Tibial nerve (tissue), 4 donors: Measurements from ENCODE around the gene HTT. TPM values are rescaled to one million over a fixed set of nuclear protein-coding genes. Genes with fewer than 3 reads are reported as not detected.

ENCODE experiments used
- DNase-seq, 2 donors: peaks; one replicate each; pipeline ENCODE4 v3.0.0-alpha.2; 2019; ENCODE audit warnings: low spot score in 2 of 2
- H3K27ac ChIP-seq, 4 donors: fragments of 200-600 bp; sonication (generic) in 3 of 4; one replicate each; pipeline ENCODE4 v1.5.1; 2017 to 2019; ENCODE audit warnings: mild to moderate bottlenecking in 1 of 4
- H3K27me3 ChIP-seq, 2 donors: fragments of 200-600 bp; sonication (generic) in 1 of 2; one replicate each; pipeline versions ENCODE4 v1.5.1 to v1.6.0; 2017 to 2019
- H3K36me3 ChIP-seq, 3 donors: fragments of 200-600 bp; sonication (generic); one replicate each; pipeline ENCODE4 v1.5.1; 2018 to 2019
- H3K4me1 ChIP-seq, 4 donors: fragments of 200-600 bp; sonication (generic) in 3 of 4; one replicate each; pipeline ENCODE4 v1.5.1; 2017 to 2019
- H3K4me3 ChIP-seq, 4 donors: fragments of 200-600 bp; sonication (generic) in 3 of 4; one replicate each; pipeline ENCODE4 v1.5.1; 2017 to 2019; ENCODE audit warnings: mild to moderate bottlenecking in 1 of 4, moderate library complexity in 1 of 4
- H3K9me3 ChIP-seq, 4 donors: fragments of 200-600 bp; sonication (generic) in 3 of 4; one replicate each; pipeline ENCODE4 v1.5.1; 2017 to 2019
- EP300 ChIP-seq, 2 donors: sonication (generic); formaldehyde crosslinking; IDR thresholded peaks; one replicate each; pipeline ENCODE4 v1.6.1; 2017; ENCODE audit warnings: antibody characterized with exemption in 2 of 2, mild to moderate bottlenecking in 1 of 2
- POLR2A ChIP-seq, 2 donors: fragments of 450-650 bp; IDR thresholded peaks; one replicate each; pipeline ENCODE4 v1.6.1; 2017; ENCODE audit warnings: antibody characterized with exemption in 2 of 2, mild to moderate bottlenecking in 2 of 2, moderate library complexity in 2 of 2
- WGBS, 2 donors: methylation state at CpG; one replicate each; pipeline ENCODE4 v1.1.5; 2018; 5-methylcytosine and 5-hydroxymethylcytosine counted together
- total RNA-seq, 4 donors: library from RNA; depleted of rRNA; stranded (reverse); fragments of >200 nt; gene quantifications; one replicate each; pipeline ENCODE4 v1.1.0, GENCODE V29; 2016
- TF ChIP-seq, protein P1 (sequence below), 5 experiments: fragments of 200-600 bp in 3 of 5; fragments of 450-650 bp in 2 of 5; sonication (generic) in 3 of 5; IDR thresholded peaks; one replicate each; pipeline ENCODE4 v1.5.1; 2016 to 2019; ENCODE audit warnings: antibody characterized with exemption in 5 of 5, mild to moderate bottlenecking in 3 of 5, moderate library complexity in 2 of 5

HTT gene
- total RNA-seq, 4 donors from 2014 or later: 62.2 to 93.6 (median 81.2) TPM

DNA sequence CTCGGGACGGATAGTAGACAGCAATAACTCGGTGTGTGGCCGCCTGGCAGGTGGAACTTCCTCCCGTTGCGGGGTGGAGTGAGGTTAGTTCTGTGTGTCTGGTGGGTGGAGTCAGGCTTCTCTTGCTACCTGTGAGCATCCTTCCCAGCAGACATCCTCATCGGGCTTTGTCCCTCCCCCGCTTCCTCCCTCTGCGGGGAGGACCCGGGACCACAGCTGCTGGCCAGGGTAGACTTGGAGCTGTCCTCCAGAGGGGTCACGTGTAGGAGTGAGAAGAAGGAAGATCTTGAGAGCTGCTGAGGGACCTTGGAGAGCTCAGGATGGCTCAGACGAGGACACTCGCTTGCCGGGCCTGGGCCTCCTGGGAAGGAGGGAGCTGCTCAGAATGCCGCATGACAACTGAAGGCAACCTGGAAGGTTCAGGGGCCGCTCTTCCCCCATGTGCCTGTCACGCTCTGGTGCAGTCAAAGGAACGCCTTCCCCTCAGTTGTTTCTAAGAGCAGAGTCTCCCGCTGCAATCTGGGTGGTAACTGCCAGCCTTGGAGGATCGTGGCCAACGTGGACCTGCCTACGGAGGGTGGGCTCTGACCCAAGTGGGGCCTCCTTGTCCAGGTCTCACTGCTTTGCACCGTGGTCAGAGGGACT lies 168.8 kb downstream of the HTT start:
- TF ChIP-seq EP300 (IDR thresholded peaks at IDR 0.05): no peak
- TF ChIP-seq, protein P1, sequence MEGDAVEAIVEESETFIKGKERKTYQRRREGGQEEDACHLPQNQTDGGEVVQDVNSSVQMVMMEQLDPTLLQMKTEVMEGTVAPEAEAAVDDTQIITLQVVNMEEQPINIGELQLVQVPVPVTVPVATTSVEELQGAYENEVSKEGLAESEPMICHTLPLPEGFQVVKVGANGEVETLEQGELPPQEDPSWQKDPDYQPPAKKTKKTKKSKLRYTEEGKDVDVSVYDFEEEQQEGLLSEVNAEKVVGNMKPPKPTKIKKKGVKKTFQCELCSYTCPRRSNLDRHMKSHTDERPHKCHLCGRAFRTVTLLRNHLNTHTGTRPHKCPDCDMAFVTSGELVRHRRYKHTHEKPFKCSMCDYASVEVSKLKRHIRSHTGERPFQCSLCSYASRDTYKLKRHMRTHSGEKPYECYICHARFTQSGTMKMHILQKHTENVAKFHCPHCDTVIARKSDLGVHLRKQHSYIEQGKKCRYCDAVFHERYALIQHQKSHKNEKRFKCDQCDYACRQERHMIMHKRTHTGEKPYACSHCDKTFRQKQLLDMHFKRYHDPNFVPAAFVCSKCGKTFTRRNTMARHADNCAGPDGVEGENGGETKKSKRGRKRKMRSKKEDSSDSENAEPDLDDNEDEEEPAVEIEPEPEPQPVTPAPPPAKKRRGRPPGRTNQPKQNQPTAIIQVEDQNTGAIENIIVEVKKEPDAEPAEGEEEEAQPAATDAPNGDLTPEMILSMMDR (IDR thresholded peaks at IDR 0.05): no peak
- no peak for TF ChIP-seq POLR2A (IDR thresholded peaks at IDR 0.05)
- Histone ChIP-seq H3K27ac (no peak overlapping the region), H3K9me3 (no peaks in the 10 kb centered on the region), H3K4me3 (no peak overlapping the region), H3K36me3 (peaks cover 0 to 70% (median 0%) of the 10 kb centered on the region in 3 donors), H3K27me3 (no peaks in the 10 kb centered on the region), H3K4me1 (peaks cover 0 to 9% (median 0%) of the 10 kb centered on the region in 4 donors)
- 74 to 82% methylated on average over 23 of the region's 23 CpGs for WGBS, 2 donors
- DNase-seq: no peak

DNA sequence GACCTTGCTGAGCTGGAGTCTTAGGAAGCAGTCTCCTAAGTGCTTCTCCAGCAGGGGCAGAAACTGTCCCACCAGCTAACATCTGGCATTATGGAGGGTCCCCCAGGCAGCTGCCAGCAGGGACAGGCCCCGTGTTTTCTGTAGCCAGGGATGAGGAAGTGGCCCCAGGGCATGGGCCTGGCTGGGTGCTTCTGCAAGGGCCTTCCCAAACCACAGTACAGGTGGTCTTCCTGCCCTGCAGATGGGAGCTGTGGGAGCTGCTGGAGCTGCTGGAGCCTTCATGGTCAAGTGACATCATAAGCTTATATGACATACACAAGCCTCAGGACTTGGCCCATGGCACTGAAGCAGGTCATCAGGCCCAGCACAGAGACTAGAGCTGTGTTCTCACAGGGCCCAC lies 169.5 kb downstream of the HTT start:
- Histone ChIP-seq H3K4me1 (peaks cover 0 to 9% (median 0%) of the 10 kb centered on the region in 4 donors), H3K9me3 (no peaks in the 10 kb centered on the region), H3K27me3 (no peaks in the 10 kb centered on the region), H3K4me3 (no peak overlapping the region), H3K27ac (no peak overlapping the region), H3K36me3 (peaks cover 0 to 63% (median 0%) of the 10 kb centered on the region in 3 donors)
- 63 to 75% methylated on average over 1 of the region's 1 CpG for WGBS, 2 donors
- TF ChIP-seq EP300 (IDR thresholded peaks at IDR 0.05): no peak
- TF ChIP-seq, protein P1 (IDR thresholded peaks at IDR 0.05): no peak
- TF ChIP-seq POLR2A (IDR thresholded peaks at IDR 0.05): no peak
- no peak for DNase-seq

DNA sequence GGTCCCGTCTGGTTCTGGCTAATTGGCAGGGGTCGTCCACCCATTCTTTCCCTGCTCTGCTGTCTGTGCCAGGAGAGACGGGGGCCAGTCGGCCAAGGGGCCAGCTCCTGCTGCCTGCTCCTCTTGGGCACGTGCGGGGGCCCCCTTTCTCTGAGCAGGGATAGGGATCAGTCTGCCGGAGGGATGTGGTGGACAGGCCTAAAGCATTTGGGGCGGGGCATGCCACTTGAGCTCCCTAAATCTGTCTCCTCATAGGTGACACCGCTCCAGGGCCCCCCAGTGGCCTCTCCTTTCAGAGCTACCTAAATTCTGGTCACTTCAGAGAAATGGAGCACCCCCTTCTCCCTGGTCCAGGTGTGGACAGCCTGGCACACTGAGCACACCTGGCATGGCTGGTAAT lies 170.3 kb downstream of the HTT start:
- Histone ChIP-seq H3K9me3 (no peaks in the 10 kb centered on the region), H3K4me3 (no peak overlapping the region), H3K36me3 (peaks cover 0 to 55% (median 0%) of the 10 kb centered on the region in 3 donors), H3K4me1 (peaks cover 0 to 9% (median 0%) of the 10 kb centered on the region in 4 donors), H3K27me3 (no peaks in the 10 kb centered on the region), H3K27ac (no peak overlapping the region)
- TF ChIP-seq, protein P1 (IDR thresholded peaks at IDR 0.05): no peak
- TF ChIP-seq EP300 (IDR thresholded peaks at IDR 0.05) (no peak), POLR2A (IDR thresholded peaks at IDR 0.05) (no peak)
- DNase-seq: no peak
- 75 to 78% methylated on average over 7 to 9 of the region's 9 CpGs for WGBS, 2 donors

DNA sequence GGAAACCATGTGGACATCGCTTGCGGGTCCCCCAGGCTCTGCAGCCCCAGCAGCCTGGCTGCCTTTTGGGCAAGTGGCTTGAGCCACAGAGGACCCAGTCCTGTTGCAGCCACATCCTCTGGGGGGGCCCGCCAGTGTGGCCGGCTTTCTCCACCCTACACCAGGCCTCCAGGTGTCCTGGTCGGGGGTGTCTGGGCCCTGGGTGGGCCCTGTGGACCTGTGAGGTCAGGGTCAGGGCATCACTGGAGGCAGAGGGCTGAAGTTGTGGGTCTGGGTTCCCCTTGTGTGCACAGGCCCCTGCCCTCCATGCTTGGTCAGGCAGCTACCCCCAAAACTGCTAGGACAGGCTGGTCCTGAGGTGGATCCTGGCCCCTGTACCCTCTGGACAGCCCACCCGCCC lies 171.2 kb downstream of the HTT start:
- no peak for DNase-seq
- TF ChIP-seq, protein P1 (IDR thresholded peaks at IDR 0.05): no peak
- TF ChIP-seq EP300 (IDR thresholded peaks at IDR 0.05): no peak
- TF ChIP-seq POLR2A (IDR thresholded peaks at IDR 0.05): no peak
- H3K27me3 ChIP-seq: no peaks in the 10 kb centered on the region
- peaks cover 0 to 9% (median 0%) of the 10 kb centered on the region in 4 donors for H3K4me1 ChIP-seq
- WGBS, 2 donors: 90% methylated on average over 2 to 6 of the region's 6 CpGs
- H3K4me3 ChIP-seq: no peak overlapping the region
- peaks cover 0 to 46% (median 0%) of the 10 kb centered on the region in 3 donors for H3K36me3 ChIP-seq
- no peak overlapping the region for H3K27ac ChIP-seq
- no peaks in the 10 kb centered on the region for H3K9me3 ChIP-seq
